Panc1 (cell line): Measurements from ENCODE around the gene CYP11A1. TPM values are rescaled to one million over a fixed set of nuclear protein-coding genes. Genes with fewer than 3 reads are reported as not detected.

ENCODE experiments used
- ATAC-seq: fragments of 200-7000 bp; cut with Tn5 transposase; 2 replicates; pipeline ENCODE4 v1.9.1; 2020; ENCODE audit warnings: mild to moderate bottlenecking, moderate library complexity
- BruUV-seq: library from RNA; stranded (reverse); fragments of 400-500 nt; replicated peaks from 2 replicates; lab custom pipeline; 2021; lab: Mats Ljungman, UMichigan
- CTCF ChIA-PET: fragments of 300-600 bp; sonication (Branson Sonifier 250); formaldehyde crosslinking; loops from one replicate; lab custom pipeline; 2022; ENCODE audit warnings: antibody characterized with exemption; lab: Charles Lee
- POLR2A ChIA-PET: fragments of 300-600 bp; sonication (Branson Sonifier 250); formaldehyde crosslinking; loops from one replicate; lab custom pipeline; 2022; ENCODE audit warnings: antibody characterized with exemption; lab: Charles Lee
- DNase-seq: peaks from one replicate; pipeline ENCODE4 v3.0.0-alpha.2; 2010; ENCODE audit warnings: low read depth, low spot score
- H3K27ac ChIP-seq: 2 replicates; pipeline ENCODE4 v1.5.1; 2011; ENCODE audit warnings: mild to moderate bottlenecking, low read length, inconsistent platforms
- H3K27me3 ChIP-seq: fragments of 200-500 bp; sonication (Bioruptor generic); 2 replicates; pipeline ENCODE4 v1.6.0; 2014; ENCODE audit warnings: low read length, inconsistent platforms; ENCODE audit not compliant: control insufficient read depth, insufficient read depth
- H3K36me3 ChIP-seq: fragments of 200-500 bp; sonication (Bioruptor generic); 2 replicates; pipeline ENCODE4 v1.5.1; 2014; ENCODE audit warnings: inconsistent platforms, mild to moderate bottlenecking, low read length, moderate library complexity; ENCODE audit not compliant: control insufficient read depth, insufficient read depth
- H3K4me1 ChIP-seq: 2 replicates; pipeline ENCODE4 v1.5.1; 2011; ENCODE audit warnings: inconsistent platforms, mild to moderate bottlenecking, low read length, moderate library complexity; ENCODE audit not compliant: control insufficient read depth, insufficient read depth
- H3K4me3 ChIP-seq, 2 experiments: 2 replicates each; pipeline ENCODE4 v1.5.1; 2011 to 2012; ENCODE audit warnings: low read depth in 2 of 2, low read length in 2 of 2, mild to moderate bottlenecking in 2 of 2, inconsistent platforms in 1 of 2, moderate library complexity in 1 of 2
- H3K9me3 ChIP-seq: fragments of 200-500 bp; sonication (Bioruptor generic); 2 replicates; pipeline ENCODE4 v1.5.1; 2014; ENCODE audit warnings: low read depth, mild to moderate bottlenecking, inconsistent platforms, low read length, moderate library complexity; ENCODE audit not compliant: control insufficient read depth, insufficient read depth
- CTCF ChIP-seq: fragments of 450-650 bp; IDR thresholded peaks from 2 replicates; pipeline ENCODE4 v1.5.1; 2017; ENCODE audit warnings: mild to moderate bottlenecking
- POLR2AphosphoS5 ChIP-seq: IDR thresholded peaks from 2 replicates; pipeline ENCODE4 v1.6.1; 2012; ENCODE audit warnings: mild to moderate bottlenecking, low read depth, low read length, moderate library complexity
- REST ChIP-seq, 2 experiments: IDR thresholded peaks; 2 replicates each; pipeline ENCODE4 v1.6.1; 2011 to 2012; ENCODE audit warnings: low read depth in 2 of 2, control low read depth in 1 of 2, low read length in 1 of 2, mild to moderate bottlenecking in 1 of 2, moderate library complexity in 1 of 2; ENCODE audit not compliant: insufficient read depth in 1 of 2
- SIN3A ChIP-seq: IDR thresholded peaks from 2 replicates; pipeline ENCODE4 v1.6.1; 2012; ENCODE audit warnings: low read depth, mild to moderate bottlenecking, low read length, moderate library complexity, borderline replicate concordance; ENCODE audit not compliant: insufficient read depth
- TCF7L2 ChIP-seq: IDR thresholded peaks from 2 replicates; pipeline ENCODE4 v1.6.1; 2011; ENCODE audit warnings: mild to moderate bottlenecking, low read depth, low read length, inconsistent platforms
- in situ Hi-C: cut with HindIII; loops from 2 replicates; pipeline ENCODE4 v1.10.0; 2016; ENCODE audit warnings: low sequenced_read_pairs, low pct_unique_long_range_greater_than_20kb
- intact Hi-C: fragments of 100-400 bp; cut with micrococcal nuclease; formaldehyde crosslinking; loops from one replicate; pipeline ENCODE4 v1.10.0; 2022; ENCODE audit not compliant: unreplicated experiment
- total RNA-seq: library from RNA; stranded (reverse); gene quantifications from one replicate; pipeline ENCODE4 v1.2.1, GENCODE V29; 2021; ENCODE audit not compliant: unreplicated experiment

CYP11A1 gene
- total RNA-seq, 1 experiment from 2014 or later: 0.57 TPM

DNA sequence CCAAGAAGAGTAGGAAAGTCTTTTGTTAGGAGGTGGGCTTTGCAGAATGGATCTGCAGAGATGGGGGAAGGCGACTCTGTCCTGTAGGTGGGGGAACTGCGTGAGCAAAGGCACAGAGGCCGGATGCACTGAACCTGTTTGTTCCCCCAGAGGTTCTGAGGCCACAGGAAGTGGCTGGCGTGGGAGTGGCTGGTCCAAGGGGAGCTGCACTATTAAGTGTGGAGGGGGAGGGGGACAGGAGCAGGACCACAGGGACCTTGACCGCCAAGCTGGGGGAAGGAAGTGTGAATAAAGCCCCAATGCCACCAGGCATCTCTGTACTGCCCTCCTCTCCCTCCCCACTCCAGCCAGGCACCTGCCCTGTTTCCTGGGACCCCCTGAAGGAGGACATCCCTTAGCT, 51.8 kb downstream of the CYP11A1 start:
- no peak overlapping the region for H3K27ac ChIP-seq
- peaks cover 4% of the 10 kb centered on the region; the same call in 1 of the 2 replicates for H3K4me1 ChIP-seq
- CTCF ChIA-PET: interaction anchor here (0.7 to 1.0 kb wide), 2 partner anchors 8 to 798 kb away, joined by 3 to 6 read pairs; no protein-coding TSS in a partner anchor
- TF ChIP-seq TCF7L2 (no peak), REST (IDR thresholded peaks at IDR 0.05; ENCODE audit: insufficient read depth in 1 of 2, low read depth in 2 of 2, low read length in 1 of 2) (no peak), POLR2AphosphoS5 (no peak), SIN3A (no peak), CTCF (no peak)
- POLR2A ChIA-PET: no interaction called here
- H3K36me3 ChIP-seq: no peaks in the 10 kb centered on the region
- no peak overlapping the region for H3K4me3 ChIP-seq
- DNase-seq: no peak
- intact Hi-C loops: loop anchor here (10.0 kb wide), 1 partner anchor 341 kb away; no protein-coding TSS in a partner anchor
- no peaks in the 10 kb centered on the region for H3K27me3 ChIP-seq
- no TSS peak for BruUV-seq
- H3K9me3 ChIP-seq: no peaks in the 10 kb centered on the region
- ATAC-seq: no peak
- in situ Hi-C loops: no loop called here

- no TSS peak for BruUV-seq
- Histone ChIP-seq H3K27ac (no peak overlapping the region), H3K36me3 (no peaks in the 10 kb centered on the region), H3K9me3 (no peaks in the 10 kb centered on the region), H3K4me3 (no peak overlapping the region), H3K4me1 (peaks cover 4% of the 10 kb centered on the region; the same call in 1 of the 2 replicates), H3K27me3 (no peaks in the 10 kb centered on the region)
- in situ Hi-C loops (no loop called here), intact Hi-C loops (loop anchor here (10.0 kb wide), 1 partner anchor 340 kb away; no protein-coding TSS in a partner anchor)
- DNase-seq: no peak
- no peak for TF ChIP-seq TCF7L2
- no peak for TF ChIP-seq REST (IDR thresholded peaks at IDR 0.05; ENCODE audit: insufficient read depth in 1 of 2, low read depth in 2 of 2, low read length in 1 of 2)
- ChIA-PET POLR2A (no interaction called here), CTCF (no interaction called here)
- no peak for ATAC-seq
These were observed 52.5 kb downstream of the CYP11A1 start for GRCh38 chr15:74314795-74315438.
